Measurements from ENCODE around the gene PIP5K1C.

The PIP5K1C gene

DNA sequence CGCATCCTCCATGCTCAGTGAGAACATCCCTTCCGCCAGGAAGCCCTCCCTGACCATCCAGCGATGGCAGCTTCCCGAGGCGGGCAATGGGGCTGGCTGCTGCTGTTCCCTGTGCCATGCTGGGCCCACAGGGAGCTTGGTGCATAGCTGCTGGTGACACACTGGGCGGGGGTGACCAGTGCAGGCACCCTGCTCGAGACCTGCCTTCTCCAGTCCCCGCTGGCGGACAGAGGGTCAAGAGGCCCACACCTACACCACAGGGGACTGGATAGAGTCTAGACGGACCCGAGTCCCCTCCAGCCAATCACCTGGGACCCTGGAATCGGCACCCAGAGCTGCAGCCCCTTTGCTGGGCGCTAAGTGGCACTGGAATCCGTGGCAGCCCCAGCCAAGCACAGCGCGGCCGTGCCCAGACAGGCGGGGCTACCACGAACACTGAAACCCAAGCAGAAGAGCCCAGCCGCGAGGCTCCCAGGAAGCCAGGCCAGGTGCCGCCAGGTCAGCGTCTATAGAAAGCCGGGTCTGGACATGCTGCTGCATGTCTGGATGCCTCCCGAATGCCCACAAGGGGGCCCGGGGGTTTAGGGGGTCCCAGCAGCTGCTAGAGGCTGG, 84.6 kb downstream of the PIP5K1C start:
- Histone ChIP-seq H3K27me3 (replicated peaks; ENCODE audit: control insufficient read depth, insufficient read depth, low read length) (no peaks in the 10 kb centered on the region), H3K4me3 (ENCODE audit: low read length) (no peak overlapping the region), H3K36me3 (ENCODE audit: control insufficient read depth, insufficient read depth, low read length, severe bottlenecking) (peaks cover 12% of the 10 kb centered on the region), H3K9ac (ENCODE audit: low read length) (no peak overlapping the region), H3K9me3 (ENCODE audit: control insufficient read depth, low read length) (no peaks in the 10 kb centered on the region), H3K4me1 (ENCODE audit: control insufficient read depth, insufficient read depth, low read length) (peaks cover 4% of the 10 kb centered on the region)
- no peak for DNase-seq (ENCODE audit: low read depth)

DNA sequence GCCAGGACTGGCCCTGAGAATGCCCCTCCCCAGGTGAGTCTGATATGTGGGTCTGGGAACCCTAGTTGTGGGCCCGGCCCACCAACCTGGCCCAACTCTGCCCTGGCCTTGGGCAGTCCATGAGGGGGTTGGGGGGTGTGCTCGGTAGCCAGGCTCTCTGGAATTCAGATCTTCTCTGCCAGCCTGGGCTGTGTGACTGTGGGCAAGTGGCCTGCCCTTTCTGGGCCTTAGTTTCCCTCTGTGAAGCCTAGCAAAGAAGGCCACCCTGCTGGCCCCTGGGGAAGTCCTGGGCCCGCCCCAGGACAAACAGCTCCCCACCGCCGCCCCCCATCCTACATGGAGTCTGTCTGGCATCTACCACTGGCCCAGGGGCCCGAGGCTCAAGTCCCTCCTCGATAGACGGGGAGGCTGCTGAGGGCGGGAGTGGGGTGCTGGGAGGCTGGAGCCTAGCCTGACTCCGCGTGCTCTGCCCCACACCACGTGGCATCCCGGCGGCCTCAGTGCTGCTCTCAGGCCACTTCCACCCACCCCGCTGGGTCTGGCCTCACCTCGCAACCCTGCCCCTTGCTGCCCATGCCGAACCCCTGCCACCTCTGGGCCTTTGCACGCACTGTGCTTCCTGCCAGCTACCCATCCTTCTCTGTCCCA, 85.3 kb downstream of the PIP5K1C start:
- H3K9me3 ChIP-seq (ENCODE audit: control insufficient read depth, low read length), result no peaks in the 10 kb centered on the region
- H3K4me1 ChIP-seq (ENCODE audit: control insufficient read depth, insufficient read depth, low read length), result peaks cover 4% of the 10 kb centered on the region
- H3K36me3 ChIP-seq (ENCODE audit: control insufficient read depth, insufficient read depth, low read length, severe bottlenecking), result peaks cover 12% of the 10 kb centered on the region
- no peak for DNase-seq (ENCODE audit: low read depth)
- H3K9ac ChIP-seq (ENCODE audit: low read length), result no peak overlapping the region
- H3K4me3 ChIP-seq (ENCODE audit: low read length), result no peak overlapping the region
- H3K27me3 ChIP-seq (replicated peaks; ENCODE audit: control insufficient read depth, insufficient read depth, low read length), result no peaks in the 10 kb centered on the region

DNA sequence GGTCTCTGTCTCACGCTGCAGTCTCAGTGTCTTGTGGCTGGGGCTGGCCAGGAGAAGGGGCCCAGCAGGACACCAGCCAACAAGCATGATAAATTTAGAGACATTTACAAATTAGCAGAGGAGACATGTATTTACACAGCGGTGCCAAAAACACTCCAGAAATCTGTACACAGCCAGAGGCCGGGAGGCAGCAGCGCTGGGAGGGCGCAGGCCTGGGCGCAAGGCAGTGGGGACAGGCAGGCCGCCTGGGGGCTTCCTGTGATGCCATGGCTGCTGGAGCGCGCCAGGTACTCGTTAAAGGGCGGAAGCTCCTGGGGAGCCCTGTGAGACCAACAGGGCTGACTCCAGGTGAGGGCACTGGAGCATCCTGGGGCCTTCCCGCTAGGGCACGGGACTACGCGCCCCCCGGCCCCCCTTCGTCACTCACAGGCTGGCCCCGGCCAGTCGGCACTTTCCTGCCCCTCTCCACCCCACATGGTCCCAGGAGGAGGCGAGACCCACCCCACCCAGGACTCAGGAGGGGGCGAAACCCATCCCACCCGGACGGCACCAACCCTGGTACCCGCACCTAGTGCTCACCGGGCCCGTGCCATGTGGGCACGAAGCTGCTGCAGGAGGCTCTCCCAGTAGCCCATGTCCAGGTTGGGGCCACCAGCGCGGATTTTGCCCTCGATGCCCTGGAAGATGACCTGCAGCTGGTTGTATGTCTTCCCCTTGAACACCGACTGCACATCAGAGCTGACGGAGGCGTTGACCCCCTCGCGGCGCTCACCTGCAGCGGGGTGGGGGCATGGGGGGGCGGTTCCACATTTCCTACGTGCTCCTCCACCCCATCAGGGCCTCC, 86.2 kb downstream of the PIP5K1C start:
- no peak for DNase-seq (ENCODE audit: low read depth)
- Histone ChIP-seq H3K27me3 (replicated peaks; ENCODE audit: control insufficient read depth, insufficient read depth, low read length) (no peaks in the 10 kb centered on the region), H3K9ac (ENCODE audit: low read length) (no peak overlapping the region), H3K4me3 (ENCODE audit: low read length) (no peak overlapping the region), H3K4me1 (ENCODE audit: control insufficient read depth, insufficient read depth, low read length) (peaks cover 4% of the 10 kb centered on the region), H3K9me3 (ENCODE audit: control insufficient read depth, low read length) (no peaks in the 10 kb centered on the region), H3K36me3 (ENCODE audit: control insufficient read depth, insufficient read depth, low read length, severe bottlenecking) (peaks cover 12% of the 10 kb centered on the region)

DNA sequence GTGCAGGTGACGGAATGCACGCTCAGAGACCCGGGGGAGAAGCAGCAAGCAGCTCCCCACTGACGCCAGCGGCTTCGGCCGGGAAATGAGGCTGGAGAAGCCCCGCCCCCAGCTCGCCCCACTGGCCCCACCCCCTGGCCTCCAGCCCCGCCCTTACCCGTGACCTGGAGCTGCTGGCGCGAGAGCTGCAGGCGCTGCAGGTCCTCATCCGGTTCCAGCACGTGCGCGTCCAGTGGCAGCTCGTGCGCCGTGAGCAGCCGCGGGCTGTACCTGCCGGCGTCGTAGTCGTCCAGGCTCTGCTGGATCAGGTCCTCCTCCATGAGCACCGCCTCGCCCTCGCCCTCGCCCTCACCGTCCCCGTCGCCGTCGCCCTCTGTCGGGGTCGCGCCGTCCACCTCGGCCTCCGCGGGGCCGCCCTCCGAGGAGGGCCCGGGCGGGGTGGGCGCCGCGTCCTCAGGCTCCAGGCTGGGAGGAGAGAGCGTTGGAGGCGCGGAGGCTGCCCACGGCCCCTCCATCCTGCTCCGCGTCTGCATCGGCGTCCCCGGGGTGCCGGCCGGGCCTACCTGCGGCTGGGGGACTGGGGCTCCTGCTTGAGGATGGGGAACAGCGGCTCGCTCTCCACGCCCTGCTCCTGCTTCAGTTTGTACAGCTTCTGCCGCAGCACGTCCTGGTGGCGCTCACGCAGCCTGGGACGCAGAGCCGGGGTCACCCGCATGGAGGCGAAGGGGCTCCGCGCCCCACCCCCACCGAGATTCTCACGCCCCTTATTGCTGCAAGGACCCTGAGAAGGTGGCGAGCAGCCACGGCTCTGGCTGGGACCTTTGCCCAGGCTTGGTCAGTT, 87.1 kb downstream of the PIP5K1C start:
- H3K9me3 ChIP-seq (ENCODE audit: control insufficient read depth, low read length), result no peaks in the 10 kb centered on the region
- H3K4me1 ChIP-seq (ENCODE audit: control insufficient read depth, insufficient read depth, low read length), result peaks cover under 1% of the 10 kb centered on the region
- H3K4me3 ChIP-seq (ENCODE audit: low read length), result no peak overlapping the region
- H3K36me3 ChIP-seq (ENCODE audit: control insufficient read depth, insufficient read depth, low read length, severe bottlenecking), result peaks cover 12% of the 10 kb centered on the region
- DNase-seq (ENCODE audit: low read depth), result no peak
- no peak overlapping the region for H3K9ac ChIP-seq (ENCODE audit: low read length)
- H3K27me3 ChIP-seq (replicated peaks; ENCODE audit: control insufficient read depth, insufficient read depth, low read length), result no peaks in the 10 kb centered on the region

DNA sequence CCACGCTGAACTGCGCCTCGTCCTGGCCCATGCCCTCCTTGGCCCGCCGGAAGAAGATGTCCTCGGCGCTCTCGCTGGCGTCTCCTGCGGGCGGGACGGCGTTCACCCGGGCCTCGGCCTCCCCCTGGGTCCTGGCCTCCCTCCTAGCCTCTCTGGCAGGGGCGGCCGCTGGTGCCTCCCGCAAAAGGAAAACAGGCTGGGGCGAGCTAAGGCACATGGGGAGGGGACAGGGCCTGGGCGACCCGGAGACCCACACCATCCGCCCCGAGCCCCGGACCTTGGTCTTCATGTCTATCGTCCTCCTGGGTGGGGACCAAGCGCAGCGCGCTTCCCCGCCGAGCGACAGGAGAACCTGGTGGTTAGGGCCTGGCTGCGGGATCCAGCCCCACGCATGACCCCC, 87.9 kb downstream of the PIP5K1C start:
- no peak overlapping the region for H3K9ac ChIP-seq (ENCODE audit: low read length)
- peaks cover 12% of the 10 kb centered on the region for H3K36me3 ChIP-seq (ENCODE audit: control insufficient read depth, insufficient read depth, low read length, severe bottlenecking)
- no peak for DNase-seq (ENCODE audit: low read depth)
- peaks cover 7% of the 10 kb centered on the region for H3K4me1 ChIP-seq (ENCODE audit: control insufficient read depth, insufficient read depth, low read length)
- no peaks in the 10 kb centered on the region for H3K9me3 ChIP-seq (ENCODE audit: control insufficient read depth, low read length)
- no peak overlapping the region for H3K4me3 ChIP-seq (ENCODE audit: low read length)
- H3K27me3 ChIP-seq (replicated peaks; ENCODE audit: control insufficient read depth, insufficient read depth, low read length), result no peaks in the 10 kb centered on the region

DNA sequence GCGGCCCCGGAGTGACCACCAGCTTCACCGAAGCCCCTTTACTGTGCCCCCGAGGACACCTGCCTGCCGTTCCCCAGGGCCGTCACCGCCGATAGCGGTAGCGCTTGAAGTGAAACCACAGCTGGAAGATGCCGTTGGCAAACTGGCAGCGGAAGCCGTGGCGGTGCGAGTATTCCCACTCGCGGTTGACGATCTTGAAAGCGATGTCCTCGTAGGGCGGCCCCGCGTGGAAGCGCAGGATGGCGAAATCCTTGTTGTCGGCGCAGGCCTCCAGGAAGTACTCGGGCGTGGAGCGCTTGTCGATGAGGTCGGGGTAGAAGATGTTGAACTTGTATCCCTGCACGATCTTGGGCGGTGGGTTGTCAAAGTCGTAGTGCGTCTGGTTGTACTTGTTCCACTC, 88.4 kb downstream of the PIP5K1C start:
- Histone ChIP-seq H3K36me3 (ENCODE audit: control insufficient read depth, insufficient read depth, low read length, severe bottlenecking) (peaks cover 12% of the 10 kb centered on the region), H3K4me3 (ENCODE audit: low read length) (no peak overlapping the region), H3K4me1 (ENCODE audit: control insufficient read depth, insufficient read depth, low read length) (peaks cover 9% of the 10 kb centered on the region), H3K27me3 (replicated peaks; ENCODE audit: control insufficient read depth, insufficient read depth, low read length) (no peaks in the 10 kb centered on the region), H3K9me3 (ENCODE audit: control insufficient read depth, low read length) (no peaks in the 10 kb centered on the region), H3K9ac (ENCODE audit: low read length) (no peak overlapping the region)
- DNase-seq (ENCODE audit: low read depth), result no peak

DNA sequence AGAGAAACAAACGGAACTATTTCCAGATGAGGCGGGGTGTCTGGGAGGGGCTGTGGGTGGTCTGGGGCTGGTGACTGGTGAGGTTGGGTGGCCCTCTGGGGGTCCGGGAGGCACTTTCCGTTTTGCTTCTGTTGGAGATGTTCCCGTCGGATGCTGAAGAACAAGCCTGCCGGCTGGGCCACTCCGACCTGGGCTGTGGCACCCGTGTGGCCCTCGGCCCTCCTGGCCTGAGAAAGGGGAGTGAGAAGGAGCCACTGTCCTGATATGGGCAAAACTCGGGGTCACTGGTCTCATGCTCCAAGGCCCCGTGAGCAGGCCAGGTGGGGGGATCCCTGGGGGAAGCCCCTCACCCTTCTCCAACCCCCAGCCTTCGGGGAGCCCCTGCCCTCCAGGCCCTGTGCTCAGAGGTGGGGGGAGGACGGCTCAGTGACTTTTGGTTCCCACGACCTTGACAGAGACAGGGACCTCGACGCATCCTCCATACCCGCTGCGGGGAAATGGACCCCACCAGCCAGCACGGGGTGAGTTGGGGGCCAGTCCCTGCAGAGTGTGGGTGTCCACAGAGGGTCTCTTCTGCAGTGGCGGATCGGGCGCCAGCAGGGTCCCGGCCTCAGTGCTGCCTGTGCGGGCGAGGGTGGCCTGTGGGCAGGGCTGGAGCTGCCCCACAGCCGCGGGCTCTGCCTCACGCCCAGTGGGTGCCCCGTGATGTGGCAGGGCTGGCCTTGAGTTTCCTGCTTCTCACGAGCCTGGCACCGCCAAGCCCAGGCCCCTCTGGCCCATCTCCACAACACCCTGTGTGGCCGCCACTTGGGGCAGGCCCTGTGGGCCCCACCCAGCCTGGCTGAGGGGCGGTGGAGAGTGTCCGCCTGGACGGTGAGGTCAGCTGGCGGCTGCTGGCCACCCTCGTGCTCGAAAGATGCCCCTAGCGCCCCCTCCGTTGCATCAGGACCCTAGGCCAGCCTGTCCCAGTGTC, 89.2 kb downstream of the PIP5K1C start:
- no peaks in the 10 kb centered on the region for H3K9me3 ChIP-seq (ENCODE audit: control insufficient read depth, low read length)
- DNase-seq (ENCODE audit: low read depth), result no peak
- H3K27me3 ChIP-seq (replicated peaks; ENCODE audit: control insufficient read depth, insufficient read depth, low read length), result no peaks in the 10 kb centered on the region
- peaks cover 12% of the 10 kb centered on the region for H3K36me3 ChIP-seq (ENCODE audit: control insufficient read depth, insufficient read depth, low read length, severe bottlenecking)
- H3K4me3 ChIP-seq (ENCODE audit: low read length), result no peak overlapping the region
- no peak overlapping the region for H3K9ac ChIP-seq (ENCODE audit: low read length)
- H3K4me1 ChIP-seq (ENCODE audit: control insufficient read depth, insufficient read depth, low read length), result peaks cover 9% of the 10 kb centered on the region

DNA sequence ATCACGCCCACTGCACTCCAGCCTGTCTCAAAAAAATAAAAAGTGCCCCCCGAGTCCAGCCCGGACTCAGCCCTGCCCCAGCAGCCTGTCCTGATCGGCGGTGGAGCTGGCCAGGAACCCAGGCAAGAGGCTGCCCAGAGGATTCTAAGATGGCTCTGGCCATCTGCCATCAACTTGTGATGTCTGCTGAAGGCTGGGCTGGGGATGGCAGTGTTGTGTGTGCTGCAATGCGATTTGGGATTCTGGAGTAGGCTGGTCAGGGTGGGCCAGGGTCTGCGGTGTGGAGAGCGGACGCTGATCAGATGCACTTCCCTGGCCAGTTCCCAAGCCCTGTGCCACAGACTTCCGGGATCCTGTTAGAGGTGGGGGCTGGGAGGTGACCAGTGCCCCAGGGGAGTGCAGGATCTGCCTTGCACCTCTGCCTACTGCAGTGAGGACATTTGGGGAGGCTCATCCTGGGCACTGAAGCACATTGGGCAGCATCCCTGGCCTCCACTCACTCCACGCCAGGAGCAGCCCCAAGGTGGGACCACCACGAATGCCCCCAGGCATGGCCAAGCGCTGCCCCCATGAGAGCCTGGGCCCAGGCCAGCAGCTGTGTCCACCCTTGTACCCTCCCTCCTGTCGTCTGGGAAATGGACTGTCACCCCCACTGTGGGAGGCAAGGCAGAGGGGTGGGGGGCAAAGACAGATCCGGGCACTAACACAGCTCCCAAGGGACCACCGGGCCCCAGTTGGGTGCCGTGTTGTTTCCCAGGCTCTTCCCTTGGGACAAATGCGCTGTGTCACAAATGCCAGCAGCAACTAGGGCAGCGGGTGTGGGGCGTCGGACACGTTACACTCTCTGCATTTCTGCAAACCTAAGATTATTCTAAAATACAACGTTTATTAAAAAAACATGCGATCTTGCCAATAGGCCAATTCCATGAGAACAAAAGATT, 90.2 kb downstream of the PIP5K1C start:
- H3K9me3 ChIP-seq (ENCODE audit: control insufficient read depth, low read length), result no peaks in the 10 kb centered on the region
- no peaks in the 10 kb centered on the region for H3K27me3 ChIP-seq (replicated peaks; ENCODE audit: control insufficient read depth, insufficient read depth, low read length)
- no peak for DNase-seq (ENCODE audit: low read depth)
- no peak overlapping the region for H3K9ac ChIP-seq (ENCODE audit: low read length)
- peaks cover 9% of the 10 kb centered on the region for H3K4me1 ChIP-seq (ENCODE audit: control insufficient read depth, insufficient read depth, low read length)
- peaks cover 12% of the 10 kb centered on the region for H3K36me3 ChIP-seq (ENCODE audit: control insufficient read depth, insufficient read depth, low read length, severe bottlenecking)
- no peak overlapping the region for H3K4me3 ChIP-seq (ENCODE audit: low read length)

DNA sequence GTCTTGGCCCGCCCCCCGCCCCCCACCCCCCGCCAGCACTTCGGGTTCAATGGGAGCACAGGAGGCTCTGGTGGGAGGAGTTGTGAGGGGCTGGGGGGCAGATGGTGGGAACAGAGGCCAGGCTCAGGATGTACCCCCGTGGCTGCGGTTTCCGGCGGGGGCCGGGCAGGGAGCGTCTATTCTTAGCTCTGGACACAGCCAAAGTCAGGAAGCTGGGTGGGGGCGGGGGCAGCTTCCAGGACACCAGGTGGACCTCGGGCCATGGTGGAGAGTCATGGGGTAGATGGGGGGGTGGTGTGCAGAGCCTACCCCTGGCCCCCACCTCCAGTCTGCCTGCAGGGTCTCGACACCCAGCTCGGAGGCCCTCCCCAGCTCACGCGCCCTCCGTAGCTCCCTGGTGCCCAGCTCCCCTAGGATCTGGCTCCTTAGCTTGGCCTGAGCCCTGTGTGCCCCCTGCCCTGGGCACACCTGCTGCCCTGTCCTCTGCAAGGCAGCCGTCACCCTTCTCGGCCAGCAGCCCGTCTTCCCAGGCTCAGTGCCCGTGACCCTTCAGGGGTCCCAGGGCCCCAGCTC, 91.4 kb downstream of the PIP5K1C start:
- no peaks in the 10 kb centered on the region for H3K27me3 ChIP-seq (replicated peaks; ENCODE audit: control insufficient read depth, insufficient read depth, low read length)
- H3K9ac ChIP-seq (ENCODE audit: low read length), result no peak overlapping the region
- H3K4me3 ChIP-seq (ENCODE audit: low read length), result no peak overlapping the region
- H3K9me3 ChIP-seq (ENCODE audit: control insufficient read depth, low read length), result no peaks in the 10 kb centered on the region
- no peak for DNase-seq (ENCODE audit: low read depth)
- peaks cover 12% of the 10 kb centered on the region for H3K36me3 ChIP-seq (ENCODE audit: control insufficient read depth, insufficient read depth, low read length, severe bottlenecking)
- peaks cover 9% of the 10 kb centered on the region for H3K4me1 ChIP-seq (ENCODE audit: control insufficient read depth, insufficient read depth, low read length)

All from adipocyte (in vitro differentiated cells).